ENCODE results near the gene CYP20A1. TPM values are rescaled to one million over a fixed set of nuclear protein-coding genes. Genes with fewer than 3 reads are reported as not detected.
"Not testable (repeated sequence)": the region's sequence is repeated elsewhere in the genome, so short reads cannot be mapped to it uniquely, and the experiment has no call there.

Gene CYP20A1
- total and polyA plus RNA-seq, 7 experiments from 2014 or later: 21.6 to 43.3 (median 28.3) TPM

DNA sequence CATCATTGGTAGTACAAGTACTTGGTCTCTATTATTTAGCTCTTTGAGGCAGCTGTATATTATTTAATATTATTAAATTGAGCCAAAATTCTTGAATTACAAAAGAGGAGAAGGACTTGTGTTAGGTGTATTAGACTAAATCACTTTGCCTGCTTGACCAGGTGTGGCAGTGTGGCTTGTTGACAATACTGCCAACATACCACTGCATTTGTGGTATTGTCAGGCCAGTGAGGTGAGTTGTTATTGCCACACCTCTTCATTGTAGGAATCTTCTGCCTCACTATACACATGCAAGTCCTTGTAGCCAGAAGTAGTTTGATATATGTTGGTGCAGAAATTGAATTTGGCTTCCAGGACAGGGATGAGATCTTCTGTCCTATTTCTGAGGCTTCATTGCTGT lies 40.5 kb downstream of the CYP20A1 start:
- DNase-seq: no peak
- H3K4me3 Mint-ChIP-seq: no peak overlapping the region
- no peak for ATAC-seq
- peaks cover 0 to 8% (median 0%) of the 10 kb centered on the region in 7 donors for H3K4me1 Mint-ChIP-seq
- Histone ChIP-seq H3K27me3 (ENCODE audit: control insufficient read depth in 2 of 2, insufficient read depth in 2 of 2, low read length in 2 of 2) (no peaks in the 10 kb centered on the region), H3K27ac (ENCODE audit: low read depth, low read length) (no peak overlapping the region), H3K36me3 (ENCODE audit: control insufficient read depth in 2 of 3, insufficient read depth in 3 of 3, low read length in 3 of 3) (peaks cover 14 to 62% (median 24%) of the 10 kb centered on the region in 3 experiments), H3K4me3 (ENCODE audit: low read length) (no peak overlapping the region), H3K4me1 (ENCODE audit: control insufficient read depth in 2 of 2, insufficient read depth in 2 of 2, low read length in 2 of 2) (no peaks in the 10 kb centered on the region), H3K9me3 (ENCODE audit: control insufficient read depth in 2 of 3, low read length in 3 of 3) (no peaks in the 10 kb centered on the region)
- H3K27ac Mint-ChIP-seq: no peak overlapping the region
- no peaks in the 10 kb centered on the region for H3K9me3 Mint-ChIP-seq
- no peaks in the 10 kb centered on the region for H3K27me3 Mint-ChIP-seq
- ChIA-PET POLR2A (no interaction called here), CTCF (no interaction called here)
- intact Hi-C loops (cut with micrococcal nuclease): no loop called here
- H3K36me3 Mint-ChIP-seq: peaks cover 9 to 38% (median 25%) of the 10 kb centered on the region in 5 donors

DNA sequence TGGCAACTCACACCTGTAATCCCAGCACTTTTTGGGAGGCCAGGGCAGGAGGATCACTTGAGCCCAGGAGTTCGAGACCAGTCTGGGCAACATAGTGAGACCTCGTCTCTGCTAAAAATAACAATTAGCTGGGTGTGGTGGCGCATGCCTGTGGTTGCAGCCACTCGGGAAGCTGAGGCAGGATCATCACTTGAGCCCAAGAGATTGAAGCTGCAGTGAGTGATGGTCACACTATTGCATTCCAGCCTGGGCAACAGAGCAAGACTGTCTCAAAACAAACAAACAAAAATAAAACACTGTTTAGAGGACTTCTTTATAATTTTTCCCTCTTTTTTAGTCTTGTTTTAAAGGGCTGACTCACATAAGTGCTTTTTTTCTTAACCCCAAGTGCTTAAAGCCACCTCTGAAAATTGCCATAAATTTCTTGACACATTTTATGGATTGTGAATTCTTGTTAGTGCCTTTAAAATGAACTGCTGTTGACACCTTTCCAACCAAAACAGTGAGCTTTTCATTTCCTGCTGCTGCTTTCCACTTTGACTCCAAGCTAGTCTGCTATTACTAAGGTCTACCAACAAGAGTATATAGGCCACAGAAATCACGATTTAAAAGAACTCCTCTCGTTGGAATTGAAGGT lies 41.7 kb downstream of the CYP20A1 start:
- H3K4me3 Mint-ChIP-seq: no peak overlapping the region
- H3K27me3 ChIP-seq (ENCODE audit: control insufficient read depth in 2 of 2, insufficient read depth in 2 of 2, low read length in 2 of 2): no peaks in the 10 kb centered on the region
- H3K36me3 Mint-ChIP-seq: peaks cover 9 to 44% (median 29%) of the 10 kb centered on the region in 5 donors
- H3K9me3 Mint-ChIP-seq: no peaks in the 10 kb centered on the region
- DNase-seq (no peak), ATAC-seq (no peak)
- no peaks in the 10 kb centered on the region for H3K4me1 ChIP-seq (ENCODE audit: control insufficient read depth in 2 of 2, insufficient read depth in 2 of 2, low read length in 2 of 2)
- peaks cover 0 to 8% (median 0%) of the 10 kb centered on the region in 7 donors for H3K4me1 Mint-ChIP-seq
- no peak overlapping the region for H3K27ac ChIP-seq (ENCODE audit: low read depth, low read length)
- no peaks in the 10 kb centered on the region for H3K9me3 ChIP-seq (ENCODE audit: control insufficient read depth in 2 of 3, low read length in 3 of 3)
- H3K36me3 ChIP-seq (ENCODE audit: control insufficient read depth in 2 of 3, insufficient read depth in 3 of 3, low read length in 3 of 3): peaks cover 14 to 71% (median 24%) of the 10 kb centered on the region in 3 experiments
- ChIA-PET POLR2A (no interaction called here), CTCF (no interaction called here)
- H3K27ac Mint-ChIP-seq: no peak overlapping the region
- no peaks in the 10 kb centered on the region for H3K27me3 Mint-ChIP-seq
- intact Hi-C loops (cut with micrococcal nuclease): loop anchor here in 1 of 2 donors (10.0 kb wide), 1 partner anchor 534 kb away; no protein-coding TSS in a partner anchor
- H3K4me3 ChIP-seq (ENCODE audit: low read length): no peak overlapping the region

DNA sequence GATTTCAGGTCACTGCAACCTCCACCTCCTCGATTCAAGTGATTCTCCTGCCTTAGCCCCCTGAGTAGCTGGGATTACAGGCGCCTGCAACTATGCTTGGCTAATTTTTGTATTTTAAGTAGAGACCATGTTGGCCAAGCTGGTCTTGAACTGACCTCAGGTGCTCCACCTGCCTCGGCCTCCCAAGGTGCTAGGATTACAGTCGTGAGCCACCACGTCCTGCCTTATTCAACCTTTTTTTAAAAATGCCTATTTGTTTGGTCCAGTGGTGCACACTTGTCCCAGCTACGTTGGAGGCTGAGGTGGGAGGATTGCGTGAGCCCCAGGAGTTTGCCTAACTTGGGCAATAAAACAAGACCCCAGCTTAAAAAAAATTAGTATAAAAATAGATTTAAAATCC lies 43.3 kb downstream of the CYP20A1 start:
- Mint-ChIP-seq H3K4me1 (peaks cover 0 to 4% (median 0%) of the 10 kb centered on the region in 7 donors), H3K27me3 (no peaks in the 10 kb centered on the region), H3K4me3 (no peak overlapping the region), H3K36me3 (peaks cover 3 to 47% (median 15%) of the 10 kb centered on the region in 5 donors), H3K9me3 (no peaks in the 10 kb centered on the region), H3K27ac (no peak overlapping the region)
- H3K4me3 ChIP-seq (ENCODE audit: low read length): no peak overlapping the region
- peaks cover 10 to 74% (median 30%) of the 10 kb centered on the region in 3 experiments for H3K36me3 ChIP-seq (ENCODE audit: control insufficient read depth in 2 of 3, insufficient read depth in 3 of 3, low read length in 3 of 3)
- H3K27ac ChIP-seq (ENCODE audit: low read depth, low read length): no peak overlapping the region
- H3K4me1 ChIP-seq (ENCODE audit: control insufficient read depth in 2 of 2, insufficient read depth in 2 of 2, low read length in 2 of 2): no peaks in the 10 kb centered on the region
- ChIA-PET POLR2A (interaction anchor here (0.6 kb wide), 1 partner anchor 116 kb away, joined by 3 read pairs; no protein-coding TSS in a partner anchor), CTCF (interaction anchor here (1.0 kb wide), 1 partner anchor 14 kb away, joined by 6 read pairs; no protein-coding TSS in a partner anchor)
- ATAC-seq (no peak), DNase-seq (no peak)
- no peaks in the 10 kb centered on the region for H3K27me3 ChIP-seq (ENCODE audit: control insufficient read depth in 2 of 2, insufficient read depth in 2 of 2, low read length in 2 of 2)
- no peaks in the 10 kb centered on the region for H3K9me3 ChIP-seq (ENCODE audit: control insufficient read depth in 2 of 3, low read length in 3 of 3)
- intact Hi-C loops (cut with micrococcal nuclease): loop anchor here in 1 of 2 donors (10.0 kb wide), 1 partner anchor 533 kb away; no protein-coding TSS in a partner anchor

DNA sequence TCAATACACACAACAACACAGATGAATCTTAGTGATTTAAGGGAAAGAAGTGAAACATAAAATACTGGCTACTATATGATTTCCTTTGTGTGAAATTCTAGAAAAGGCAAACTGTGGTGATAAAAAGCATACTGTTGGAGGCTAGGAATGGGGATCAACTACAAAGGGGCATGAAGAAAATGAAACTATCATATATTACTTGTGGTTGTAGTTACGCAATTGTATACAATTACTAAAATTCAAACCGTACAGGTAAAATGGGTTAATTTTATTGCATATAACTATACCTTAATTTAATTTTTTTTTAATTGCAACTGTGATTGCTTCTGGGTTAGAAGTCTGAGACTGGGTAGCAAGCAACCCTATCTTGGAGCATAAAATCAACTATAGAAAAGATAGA lies 47.7 kb downstream of the CYP20A1 start:
- Histone ChIP-seq H3K4me3 (ENCODE audit: low read length) (no peak overlapping the region), H3K36me3 (ENCODE audit: control insufficient read depth in 2 of 3, insufficient read depth in 3 of 3, low read length in 3 of 3) (peaks cover 0 to 60% (median 7%) of the 10 kb centered on the region in 3 experiments), H3K27ac (ENCODE audit: low read depth, low read length) (no peak overlapping the region), H3K9me3 (ENCODE audit: control insufficient read depth in 2 of 3, low read length in 3 of 3) (no peaks in the 10 kb centered on the region), H3K27me3 (ENCODE audit: control insufficient read depth in 2 of 2, insufficient read depth in 2 of 2, low read length in 2 of 2) (no peaks in the 10 kb centered on the region), H3K4me1 (ENCODE audit: control insufficient read depth in 2 of 2, insufficient read depth in 2 of 2, low read length in 2 of 2) (no peaks in the 10 kb centered on the region)
- ATAC-seq: no peak
- ChIA-PET POLR2A (no interaction called here), CTCF (no interaction called here)
- Mint-ChIP-seq H3K27ac (peak overlapping the region in 1 of 9 donors; percentile 6), H3K9me3 (no peaks in the 10 kb centered on the region), H3K4me3 (no peak overlapping the region), H3K4me1 (peaks cover 0 to 8% (median 0%) of the 10 kb centered on the region in 7 donors), H3K36me3 (peaks cover 7 to 39% (median 16%) of the 10 kb centered on the region in 5 donors), H3K27me3 (no peaks in the 10 kb centered on the region)
- intact Hi-C loops (cut with micrococcal nuclease): loop anchor here in 1 of 2 donors (10.0 kb wide), 1 partner anchor 528 kb away; no protein-coding TSS in a partner anchor
- DNase-seq: no peak

DNA sequence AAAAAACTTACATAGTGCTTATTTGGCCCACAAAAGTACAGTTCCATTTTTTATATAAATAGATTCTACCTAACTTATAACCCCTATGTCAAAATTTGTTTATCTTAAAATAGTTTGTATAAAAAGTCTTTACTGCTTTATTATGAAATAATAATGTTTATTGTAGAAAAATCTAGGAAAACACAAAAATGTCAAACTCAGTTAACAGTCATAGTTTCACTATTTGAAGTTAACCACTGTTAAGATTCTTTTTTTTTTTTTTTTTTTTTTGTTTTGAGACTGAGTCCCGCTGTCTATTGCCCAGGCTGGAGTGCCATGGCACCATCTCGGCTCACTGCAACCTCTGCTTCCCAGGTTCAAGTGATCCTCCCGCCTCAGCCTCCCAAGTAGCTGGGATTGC lies 62.8 kb downstream of the CYP20A1 start:
- DNase-seq (no peak), ATAC-seq (no peak)
- H3K27ac ChIP-seq (ENCODE audit: low read depth, low read length): no peak overlapping the region
- Mint-ChIP-seq H3K27ac (no peak overlapping the region), H3K27me3 (no peaks in the 10 kb centered on the region), H3K36me3 (peaks cover 0 to 26% (median 7%) of the 10 kb centered on the region in 5 donors), H3K4me1 (no peaks in the 10 kb centered on the region), H3K9me3 (no peaks in the 10 kb centered on the region), H3K4me3 (no peak overlapping the region)
- no peaks in the 10 kb centered on the region for H3K9me3 ChIP-seq (ENCODE audit: control insufficient read depth in 2 of 3, low read length in 3 of 3)
- no peak overlapping the region for H3K4me3 ChIP-seq (ENCODE audit: low read length)
- H3K36me3 ChIP-seq (ENCODE audit: control insufficient read depth in 2 of 3, insufficient read depth in 3 of 3, low read length in 3 of 3): no peaks in the 10 kb centered on the region
- no peaks in the 10 kb centered on the region for H3K4me1 ChIP-seq (ENCODE audit: control insufficient read depth in 2 of 2, insufficient read depth in 2 of 2, low read length in 2 of 2)
- CTCF ChIA-PET: no interaction called here
- H3K27me3 ChIP-seq (ENCODE audit: control insufficient read depth in 2 of 2, insufficient read depth in 2 of 2, low read length in 2 of 2): no peaks in the 10 kb centered on the region
- POLR2A ChIA-PET: no interaction called here
- intact Hi-C loops (cut with micrococcal nuclease): no loop called here

DNA sequence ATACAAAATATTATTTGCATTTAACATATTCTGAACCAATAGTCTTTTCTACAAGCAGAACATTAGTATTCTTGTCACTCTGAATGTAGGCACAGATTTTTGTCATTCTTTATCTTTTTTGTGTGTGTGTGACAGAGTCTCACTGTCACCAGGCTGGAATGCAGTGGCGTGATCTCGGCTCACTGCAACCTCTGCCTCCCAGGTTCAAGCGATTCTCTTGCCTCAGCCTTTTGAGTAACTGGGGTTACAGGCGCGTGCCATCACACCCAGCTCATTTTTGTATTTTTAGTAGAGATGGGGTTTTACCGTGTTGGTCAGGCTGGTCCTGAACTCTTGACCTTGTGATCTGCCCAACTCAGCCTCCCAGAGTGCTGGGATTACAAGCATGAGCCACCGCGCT lies 63.8 kb downstream of the CYP20A1 start:
- H3K36me3 ChIP-seq (ENCODE audit: control insufficient read depth in 2 of 3, insufficient read depth in 3 of 3, low read length in 3 of 3); H3K9me3 Mint-ChIP-seq; H3K4me1 ChIP-seq (ENCODE audit: control insufficient read depth in 2 of 2, insufficient read depth in 2 of 2, low read length in 2 of 2); DNase-seq; POLR2A ChIA-PET; H3K27me3 ChIP-seq (ENCODE audit: control insufficient read depth in 2 of 2, insufficient read depth in 2 of 2, low read length in 2 of 2); CTCF ChIA-PET; H3K4me1 Mint-ChIP-seq; H3K9me3 ChIP-seq (ENCODE audit: control insufficient read depth in 2 of 3, low read length in 3 of 3); H3K27ac ChIP-seq (ENCODE audit: low read depth, low read length); H3K4me3 Mint-ChIP-seq; ATAC-seq; H3K27me3 Mint-ChIP-seq; H3K4me3 ChIP-seq (ENCODE audit: low read length); intact Hi-C loops (cut with micrococcal nuclease): not testable (repeated sequence)
- Mint-ChIP-seq H3K36me3 (peaks cover 6 to 34% (median 15%) of the 10 kb centered on the region in 5 donors), H3K27ac (peak overlapping the region in 1 of 9 donors; percentile 5)

Measured in naive thymus-derived CD4-positive, alpha-beta T cell (primary cell).